Esophagus muscularis mucosa (tissue), 3 donors: ENCODE data around the gene ARAP1.

Source experiments
- POLR2A ChIP-seq: fragments of 450-650 bp; IDR thresholded peaks from one replicate; pipeline ENCODE4 v1.6.1; 2017; ENCODE audit warnings: antibody characterized with exemption, moderate library complexity, mild to moderate bottlenecking, low read depth
- POLR2AphosphoS5 ChIP-seq, 2 donors: sonication (generic); formaldehyde crosslinking; IDR thresholded peaks; one replicate each; pipeline ENCODE4 v1.6.1; 2017; ENCODE audit warnings: antibody characterized with exemption in 2 of 2
- TF ChIP-seq, protein P1 (sequence below), 3 experiments: fragments of 200-600 bp in 2 of 3; fragments of 450-650 bp in 1 of 3; sonication (generic) in 2 of 3; IDR thresholded peaks; one replicate each; pipeline ENCODE4 v1.5.1; 2017 to 2019; ENCODE audit warnings: antibody characterized with exemption in 3 of 3, mild to moderate bottlenecking in 2 of 3, moderate library complexity in 1 of 3

DNA sequence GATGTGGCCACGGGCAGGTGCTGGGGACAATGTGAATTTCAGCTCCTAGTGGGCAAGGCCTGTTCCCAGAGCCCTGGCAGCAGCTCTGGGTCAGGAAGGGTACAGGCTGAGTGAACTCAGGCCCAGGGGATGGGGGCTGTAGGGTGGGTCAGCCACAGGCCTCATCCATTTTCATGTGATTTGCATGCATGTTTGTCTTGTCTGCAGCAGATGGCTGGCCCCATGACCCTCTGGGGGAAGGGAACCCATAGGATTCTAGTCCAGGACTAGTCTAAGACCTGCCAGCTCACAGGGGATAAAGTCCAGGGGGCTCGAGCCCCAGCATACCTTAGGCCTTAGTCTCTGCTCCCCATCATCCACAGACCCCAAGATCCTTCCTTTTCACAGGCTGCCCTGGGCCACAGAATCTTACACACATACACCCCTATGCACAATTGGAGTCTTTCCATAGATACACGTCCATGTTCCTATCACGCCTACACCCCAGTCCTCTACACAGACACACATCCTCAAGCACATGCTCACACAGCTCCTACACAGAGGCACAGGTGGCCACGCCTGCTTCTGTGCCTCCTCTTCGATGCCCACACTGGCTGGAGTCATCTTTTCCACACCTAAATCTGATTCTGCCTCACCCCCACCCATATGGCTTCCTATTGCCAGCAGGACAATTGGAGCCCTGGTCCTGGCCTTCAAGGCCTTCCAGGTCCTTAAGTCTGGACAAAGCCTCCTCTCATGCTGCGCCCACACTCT lies 103.6 kb downstream of the ARAP1 start:
- TF ChIP-seq, protein P1, sequence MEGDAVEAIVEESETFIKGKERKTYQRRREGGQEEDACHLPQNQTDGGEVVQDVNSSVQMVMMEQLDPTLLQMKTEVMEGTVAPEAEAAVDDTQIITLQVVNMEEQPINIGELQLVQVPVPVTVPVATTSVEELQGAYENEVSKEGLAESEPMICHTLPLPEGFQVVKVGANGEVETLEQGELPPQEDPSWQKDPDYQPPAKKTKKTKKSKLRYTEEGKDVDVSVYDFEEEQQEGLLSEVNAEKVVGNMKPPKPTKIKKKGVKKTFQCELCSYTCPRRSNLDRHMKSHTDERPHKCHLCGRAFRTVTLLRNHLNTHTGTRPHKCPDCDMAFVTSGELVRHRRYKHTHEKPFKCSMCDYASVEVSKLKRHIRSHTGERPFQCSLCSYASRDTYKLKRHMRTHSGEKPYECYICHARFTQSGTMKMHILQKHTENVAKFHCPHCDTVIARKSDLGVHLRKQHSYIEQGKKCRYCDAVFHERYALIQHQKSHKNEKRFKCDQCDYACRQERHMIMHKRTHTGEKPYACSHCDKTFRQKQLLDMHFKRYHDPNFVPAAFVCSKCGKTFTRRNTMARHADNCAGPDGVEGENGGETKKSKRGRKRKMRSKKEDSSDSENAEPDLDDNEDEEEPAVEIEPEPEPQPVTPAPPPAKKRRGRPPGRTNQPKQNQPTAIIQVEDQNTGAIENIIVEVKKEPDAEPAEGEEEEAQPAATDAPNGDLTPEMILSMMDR (IDR thresholded peaks at IDR 0.05): no peak
- no peak for TF ChIP-seq POLR2A
- no peak for TF ChIP-seq POLR2AphosphoS5 (IDR thresholded peaks at IDR 0.05)
